ENCODE results near the gene THBS4. TPM values are rescaled to one million over a fixed set of nuclear protein-coding genes. Genes with fewer than 3 reads are reported as not detected.

The THBS4 gene
- total and polyA plus RNA-seq, 10 of the 15 experiments (the other 5 are each of a cell fraction or from before 2014, with no cell fraction given), result 0.31 to 1.7 (median 0.75) TPM

- TF ChIP-seq SKIL (IDR thresholded peaks at IDR 0.05; ENCODE audit: low read depth, poor library complexity, severe bottlenecking) (no peak), FOS (IDR thresholded peaks at IDR 0.05; ENCODE audit: borderline replicate concordance, extremely low read depth, insufficient read length) (no peak), JUND (IDR thresholded peaks at IDR 0.05; ENCODE audit: low read depth, low read length) (no peak), HDAC6 (IDR thresholded peaks at IDR 0.05; ENCODE audit: unreplicated experiment) (no peak), ZZZ3 (IDR thresholded peaks at IDR 0.05; ENCODE audit: control insufficient read depth, insufficient read length, low read depth) (no peak), CBX3 (IDR thresholded peaks at IDR 0.05; ENCODE audit: borderline replicate concordance, low read depth) (no peak), NKRF (conservative IDR thresholded peaks at IDR 0.05) (peak; percentile 79), NFYA (IDR thresholded peaks at IDR 0.05; ENCODE audit: borderline replicate concordance, low read depth, low read length) (no peak), RFX5 (IDR thresholded peaks at IDR 0.05; ENCODE audit: low read depth, low read length) (no peak), ZNF274 (IDR thresholded peaks at IDR 0.05; ENCODE audit: insufficient read depth, insufficient read length) (no peak), NFXL1 (IDR thresholded peaks at IDR 0.05; ENCODE audit: borderline replicate concordance) (no peak), BCL11A (IDR thresholded peaks at IDR 0.05; ENCODE audit: low read depth, low read length) (no peak), BCL3 (IDR thresholded peaks at IDR 0.05; ENCODE audit: borderline replicate concordance, insufficient read depth, low read depth, low read length, poor library complexity, severe bottlenecking) (no peak), FOXK2 (IDR thresholded peaks at IDR 0.05) (no peak), ESRRA (IDR thresholded peaks at IDR 0.05; ENCODE audit: low read length) (peak; percentile 72; the same call in 1 of the 2 replicates), STAT1 (conservative IDR thresholded peaks at IDR 0.05) (no peak), RCOR1 (conservative IDR thresholded peaks at IDR 0.05; ENCODE audit: low read depth, low read length) (0 out of 2 replicates have a peak, but pooled peaks have one; percentile 87)
- TF ChIP-seq, protein P1, sequence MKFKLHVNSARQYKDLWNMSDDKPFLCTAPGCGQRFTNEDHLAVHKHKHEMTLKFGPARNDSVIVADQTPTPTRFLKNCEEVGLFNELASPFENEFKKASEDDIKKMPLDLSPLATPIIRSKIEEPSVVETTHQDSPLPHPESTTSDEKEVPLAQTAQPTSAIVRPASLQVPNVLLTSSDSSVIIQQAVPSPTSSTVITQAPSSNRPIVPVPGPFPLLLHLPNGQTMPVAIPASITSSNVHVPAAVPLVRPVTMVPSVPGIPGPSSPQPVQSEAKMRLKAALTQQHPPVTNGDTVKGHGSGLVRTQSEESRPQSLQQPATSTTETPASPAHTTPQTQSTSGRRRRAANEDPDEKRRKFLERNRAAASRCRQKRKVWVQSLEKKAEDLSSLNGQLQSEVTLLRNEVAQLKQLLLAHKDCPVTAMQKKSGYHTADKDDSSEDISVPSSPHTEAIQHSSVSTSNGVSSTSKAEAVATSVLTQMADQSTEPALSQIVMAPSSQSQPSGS (IDR thresholded peaks at IDR 0.05; ENCODE audit: low read length), result no peak
- TF ChIP-seq, protein P2, sequence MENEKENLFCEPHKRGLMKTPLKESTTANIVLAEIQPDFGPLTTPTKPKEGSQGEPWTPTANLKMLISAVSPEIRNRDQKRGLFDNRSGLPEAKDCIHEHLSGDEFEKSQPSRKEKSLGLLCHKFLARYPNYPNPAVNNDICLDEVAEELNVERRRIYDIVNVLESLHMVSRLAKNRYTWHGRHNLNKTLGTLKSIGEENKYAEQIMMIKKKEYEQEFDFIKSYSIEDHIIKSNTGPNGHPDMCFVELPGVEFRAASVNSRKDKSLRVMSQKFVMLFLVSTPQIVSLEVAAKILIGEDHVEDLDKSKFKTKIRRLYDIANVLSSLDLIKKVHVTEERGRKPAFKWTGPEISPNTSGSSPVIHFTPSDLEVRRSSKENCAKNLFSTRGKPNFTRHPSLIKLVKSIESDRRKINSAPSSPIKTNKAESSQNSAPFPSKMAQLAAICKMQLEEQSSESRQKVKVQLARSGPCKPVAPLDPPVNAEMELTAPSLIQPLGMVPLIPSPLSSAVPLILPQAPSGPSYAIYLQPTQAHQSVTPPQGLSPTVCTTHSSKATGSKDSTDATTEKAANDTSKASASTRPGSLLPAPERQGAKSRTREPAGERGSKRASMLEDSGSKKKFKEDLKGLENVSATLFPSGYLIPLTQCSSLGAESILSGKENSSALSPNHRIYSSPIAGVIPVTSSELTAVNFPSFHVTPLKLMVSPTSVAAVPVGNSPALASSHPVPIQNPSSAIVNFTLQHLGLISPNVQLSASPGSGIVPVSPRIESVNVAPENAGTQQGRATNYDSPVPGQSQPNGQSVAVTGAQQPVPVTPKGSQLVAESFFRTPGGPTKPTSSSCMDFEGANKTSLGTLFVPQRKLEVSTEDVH (IDR thresholded peaks at IDR 0.05; ENCODE audit: low read depth, partially characterized antibody), result no peak
These were observed 44.3 kb upstream of the THBS4 start, which contains the start of gene MTX3 (continued) for GRCh38 chr5:79990598-79991507.

Data from GM12878 (cell line).